ENCODE results near the gene ACOXL.

ACOXL gene

GRCh38 chr2:110873597-110874452, 141.5 kb downstream of the ACOXL start:
- H3K27ac ChIP-seq = no peak overlapping the region
- no peak for TF ChIP-seq CTCF (conservative IDR thresholded peaks at IDR 0.05)

- TF ChIP-seq CTCF (conservative IDR thresholded peaks at IDR 0.05) = no peak
- no peak overlapping the region for H3K27ac ChIP-seq
Observed at GRCh38 chr2:110874453-110875383, 142.3 kb downstream of the ACOXL start.

- TF ChIP-seq CTCF (conservative IDR thresholded peaks at IDR 0.05) = no peak
- H3K27ac ChIP-seq = no peak overlapping the region
Observed at GRCh38 chr2:110875384-110875725, 143.0 kb downstream of the ACOXL start.

- TF ChIP-seq CTCF (conservative IDR thresholded peaks at IDR 0.05) = no peak
- H3K27ac ChIP-seq = no peak overlapping the region
Observed at GRCh38 chr2:110876167-110876999, 144.0 kb downstream of the ACOXL start.

- no peak for TF ChIP-seq CTCF (conservative IDR thresholded peaks at IDR 0.05)
- no peak overlapping the region for H3K27ac ChIP-seq
Observed at GRCh38 chr2:110877031-110877827, 144.9 kb downstream of the ACOXL start.

- TF ChIP-seq CTCF (conservative IDR thresholded peaks at IDR 0.05) = no peak
- H3K27ac ChIP-seq = no peak overlapping the region
Observed at GRCh38 chr2:110878150-110878549, 145.8 kb downstream of the ACOXL start.

Data from VCaP (cell line).